Calu3 (cell line): ENCODE measurements around the gene ERC2. TPM values are rescaled to one million over a fixed set of nuclear protein-coding genes. Genes with fewer than 3 reads are reported as not detected.

ENCODE experiments used
- BruUV-seq: library from RNA; stranded (reverse); fragments of 400-500 nt; replicated peaks from 2 replicates; lab custom pipeline; 2021; lab: Mats Ljungman, UMichigan
- CTCF ChIA-PET: fragments of 300-600 bp; sonication (Branson Sonifier 250); formaldehyde crosslinking; loops from one replicate; lab custom pipeline; 2022; ENCODE audit warnings: antibody characterized with exemption; lab: Charles Lee
- DNase-seq: peaks from one replicate; pipeline ENCODE4 v3.0.0; 2022
- H3K27ac Mint-ChIP-seq: one replicate; pipeline ENCODE4 v1.8.0; 2022; ENCODE audit warnings: mixed read lengths; ENCODE audit not compliant: unreplicated experiment
- H3K27me3 Mint-ChIP-seq: one replicate; pipeline ENCODE4 v1.8.0; 2022; ENCODE audit warnings: mixed read lengths; ENCODE audit not compliant: unreplicated experiment
- H3K36me3 Mint-ChIP-seq: one replicate; pipeline ENCODE4 v1.8.0; 2022; ENCODE audit warnings: mild to moderate bottlenecking, moderate library complexity, mixed read lengths; ENCODE audit not compliant: insufficient read depth, unreplicated experiment
- H3K4me1 Mint-ChIP-seq: one replicate; pipeline ENCODE4 v1.8.0; 2022; ENCODE audit warnings: mild to moderate bottlenecking, low read depth, mixed read lengths; ENCODE audit not compliant: unreplicated experiment
- H3K4me3 Mint-ChIP-seq: one replicate; pipeline ENCODE4 v1.8.0; 2022; ENCODE audit warnings: mild to moderate bottlenecking, low read depth, moderate library complexity, mixed read lengths; ENCODE audit not compliant: unreplicated experiment
- H3K9me3 Mint-ChIP-seq: one replicate; pipeline ENCODE4 v1.8.0; 2022; ENCODE audit warnings: low read depth, mixed read lengths; ENCODE audit not compliant: unreplicated experiment
- intact Hi-C: fragments of 100-400 bp; cut with micrococcal nuclease; formaldehyde crosslinking; loops from one replicate; pipeline ENCODE4 v1.10.0; 2022; ENCODE audit not compliant: unreplicated experiment
- total RNA-seq: library from RNA; stranded (reverse); gene quantifications from 2 replicates; pipeline ENCODE4 v1.2.3, GENCODE V29; 2022
- TF ChIP-seq, protein P1 (sequence below): fragments of 200-600 bp; IDR thresholded peaks from one replicate; pipeline ENCODE4 v1.8.0; 2022; ENCODE audit warnings: antibody characterized with exemption; ENCODE audit not compliant: unreplicated experiment

Gene ERC2
- total RNA-seq, 1 experiment from 2014 or later, result 0.73 TPM

- Mint-ChIP-seq H3K9me3 (peaks cover 16% of the 10 kb centered on the region), H3K4me1 (no peaks in the 10 kb centered on the region), H3K27ac (no peak overlapping the region), H3K27me3 (peaks cover 14% of the 10 kb centered on the region), H3K36me3 (no peaks in the 10 kb centered on the region), H3K4me3 (no peak overlapping the region)
- DNase-seq, result no peak
- TF ChIP-seq, protein P1, sequence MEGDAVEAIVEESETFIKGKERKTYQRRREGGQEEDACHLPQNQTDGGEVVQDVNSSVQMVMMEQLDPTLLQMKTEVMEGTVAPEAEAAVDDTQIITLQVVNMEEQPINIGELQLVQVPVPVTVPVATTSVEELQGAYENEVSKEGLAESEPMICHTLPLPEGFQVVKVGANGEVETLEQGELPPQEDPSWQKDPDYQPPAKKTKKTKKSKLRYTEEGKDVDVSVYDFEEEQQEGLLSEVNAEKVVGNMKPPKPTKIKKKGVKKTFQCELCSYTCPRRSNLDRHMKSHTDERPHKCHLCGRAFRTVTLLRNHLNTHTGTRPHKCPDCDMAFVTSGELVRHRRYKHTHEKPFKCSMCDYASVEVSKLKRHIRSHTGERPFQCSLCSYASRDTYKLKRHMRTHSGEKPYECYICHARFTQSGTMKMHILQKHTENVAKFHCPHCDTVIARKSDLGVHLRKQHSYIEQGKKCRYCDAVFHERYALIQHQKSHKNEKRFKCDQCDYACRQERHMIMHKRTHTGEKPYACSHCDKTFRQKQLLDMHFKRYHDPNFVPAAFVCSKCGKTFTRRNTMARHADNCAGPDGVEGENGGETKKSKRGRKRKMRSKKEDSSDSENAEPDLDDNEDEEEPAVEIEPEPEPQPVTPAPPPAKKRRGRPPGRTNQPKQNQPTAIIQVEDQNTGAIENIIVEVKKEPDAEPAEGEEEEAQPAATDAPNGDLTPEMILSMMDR, result no peak
- CTCF ChIA-PET, result no interaction called here
- BruUV-seq, result no TSS peak
- intact Hi-C loops, result no loop called here
Observed at GRCh38 chr3:55624238-55624637, 844.0 kb downstream of the ERC2 start.

DNA sequence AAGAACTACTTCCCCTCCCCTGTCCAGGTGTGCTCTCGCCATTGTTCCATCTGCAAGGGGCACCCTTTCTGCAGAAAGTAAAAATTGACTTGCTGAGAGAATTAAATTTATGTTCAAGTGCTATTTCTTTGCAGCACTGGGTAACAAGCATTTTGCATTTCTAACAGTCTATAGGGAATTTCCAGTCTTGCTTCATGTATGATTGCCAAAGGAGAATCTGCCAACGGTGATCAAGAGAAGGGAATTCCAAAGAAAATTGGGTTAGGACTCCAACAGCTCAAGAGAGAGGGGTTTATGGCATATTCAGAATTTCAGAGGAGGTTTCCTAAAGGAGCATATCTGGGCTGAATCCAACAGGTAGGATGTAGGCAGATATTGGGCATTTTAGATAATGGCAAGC lies 844.5 kb downstream of the ERC2 start:
- peaks cover 16% of the 10 kb centered on the region for H3K9me3 Mint-ChIP-seq
- no peaks in the 10 kb centered on the region for H3K36me3 Mint-ChIP-seq
- peaks cover 14% of the 10 kb centered on the region for H3K27me3 Mint-ChIP-seq
- intact Hi-C loops, result no loop called here
- CTCF ChIA-PET, result no interaction called here
- no peak overlapping the region for H3K27ac Mint-ChIP-seq
- BruUV-seq, result no TSS peak
- DNase-seq, result no peak
- no peaks in the 10 kb centered on the region for H3K4me1 Mint-ChIP-seq
- TF ChIP-seq, protein P1, result no peak
- no peak overlapping the region for H3K4me3 Mint-ChIP-seq

GRCh38 chr3:55622733-55623132 lies 845.5 kb downstream of the ERC2 start:
- no peaks in the 10 kb centered on the region for H3K4me1 Mint-ChIP-seq
- H3K27ac Mint-ChIP-seq, result no peak overlapping the region
- DNase-seq, result no peak

GRCh38 chr3:55622116-55622515 lies 846.2 kb downstream of the ERC2 start:
- Mint-ChIP-seq H3K4me3 (no peak overlapping the region), H3K9me3 (peaks cover 16% of the 10 kb centered on the region), H3K27ac (no peak overlapping the region), H3K27me3 (peaks cover 14% of the 10 kb centered on the region), H3K36me3 (no peaks in the 10 kb centered on the region), H3K4me1 (no peaks in the 10 kb centered on the region)
- intact Hi-C loops, result no loop called here
- no TSS peak for BruUV-seq
- DNase-seq, result no peak
- TF ChIP-seq, protein P1, result no peak
- CTCF ChIA-PET, result no interaction called here

More at GRCh38 chr3:55622733-55623132, 845.5 kb downstream of the ERC2 start:
- intact Hi-C loops, result no loop called here
- H3K36me3 Mint-ChIP-seq, result no peaks in the 10 kb centered on the region
- H3K4me3 Mint-ChIP-seq, result no peak overlapping the region
- TF ChIP-seq, protein P1, result no peak
- H3K9me3 Mint-ChIP-seq, result peaks cover 16% of the 10 kb centered on the region
- CTCF ChIA-PET, result no interaction called here
- no TSS peak for BruUV-seq
- H3K27me3 Mint-ChIP-seq, result peaks cover 14% of the 10 kb centered on the region
